Fibroblast of lung (primary cell): ENCODE results near the gene RCBTB2. TPM values are rescaled to one million over a fixed set of nuclear protein-coding genes. Genes with fewer than 3 reads are reported as not detected.

Source experiments
- DNase-seq, 2 donors: peaks; one replicate each; pipeline versions ENCODE4 v3.0.0 to v3.0.0-alpha.2; 2010; ENCODE audit warnings: low read depth in 2 of 2
- H2AFZ ChIP-seq: 2 replicates; pipeline ENCODE4 v1.5.1; 2012; ENCODE audit warnings: low read length, control low read depth, inconsistent platforms
- H3K27ac ChIP-seq: 2 replicates; pipeline ENCODE4 v1.5.1; 2011; ENCODE audit warnings: low read length, control low read depth; ENCODE audit not compliant: insufficient read depth
- H3K27me3 ChIP-seq: 2 replicates; pipeline ENCODE4 v1.5.1; 2011; ENCODE audit warnings: mild to moderate bottlenecking, low read length; ENCODE audit not compliant: control insufficient read depth, insufficient read depth
- H3K36me3 ChIP-seq: 2 replicates; pipeline ENCODE4 v1.5.1; 2011; ENCODE audit warnings: low read length; ENCODE audit not compliant: control insufficient read depth, insufficient read depth
- H3K4me1 ChIP-seq: 2 replicates; pipeline ENCODE4 v1.5.1; 2011; ENCODE audit warnings: low read length; ENCODE audit not compliant: control insufficient read depth, insufficient read depth; ENCODE audit errors: extremely low read depth
- H3K4me2 ChIP-seq: 2 replicates; pipeline ENCODE4 v1.5.1; 2011; ENCODE audit warnings: low read length, control low read depth; ENCODE audit not compliant: insufficient read depth; ENCODE audit errors: extremely low read depth
- H3K4me3 ChIP-seq, 4 experiments: fragments of 200-600 bp in 1 of 4; sonication (generic) in 1 of 4; replicated peaks in 1 of 4; 2 replicates each; pipeline ENCODE4 v1.5.1; 2011 to 2016; ENCODE audit warnings: low read length in 4 of 4, low read depth in 3 of 4, mild to moderate bottlenecking in 3 of 4, control low read depth in 2 of 4, inconsistent platforms in 1 of 4, mixed read lengths in 1 of 4; ENCODE audit not compliant: insufficient read depth in 1 of 4; ENCODE audit errors: control extremely low read depth in 1 of 4
- H3K79me2 ChIP-seq: 2 replicates; pipeline ENCODE4 v1.5.1; 2012; ENCODE audit warnings: mild to moderate bottlenecking, low read length, inconsistent platforms; ENCODE audit not compliant: control insufficient read depth, insufficient read depth
- H3K9ac ChIP-seq: 2 replicates; pipeline ENCODE4 v1.5.1; 2011; ENCODE audit warnings: mild to moderate bottlenecking, low read length, control low read depth; ENCODE audit not compliant: insufficient read depth
- H3K9me3 ChIP-seq: 2 replicates; pipeline ENCODE4 v1.5.1; 2012; ENCODE audit warnings: low read depth, low read length; ENCODE audit not compliant: control insufficient read depth, insufficient read depth
- H4K20me1 ChIP-seq: 2 replicates; pipeline ENCODE4 v1.5.1; 2011; ENCODE audit warnings: low read length; ENCODE audit not compliant: control insufficient read depth, insufficient read depth; ENCODE audit errors: extremely low read depth
- EZH2 ChIP-seq: IDR thresholded peaks from 2 replicates; pipeline ENCODE4 v1.5.1; 2012; ENCODE audit warnings: low read length, control low read depth, mild to moderate bottlenecking; ENCODE audit errors: missing control alignments
- polyA plus RNA-seq, 2 donors: library from polyadenylated mRNA; depleted of rRNA in 1 of 2; stranded (reverse) in 1 of 2; unstranded in 1 of 2; fragments of >200 nt; gene quantifications; 2 replicates each; pipeline ENCODE4 v1.2.1, GENCODE V29; 2011 to 2012; ENCODE audit warnings: missing spikeins in 1 of 2
- total RNA-seq: library from RNA; depleted of rRNA; stranded (reverse); fragments of >200 nt; gene quantifications from 2 replicates; pipeline ENCODE4 v1.2.1, GENCODE V29; 2014
- TF ChIP-seq, protein P1 (sequence below), 2 donors: IDR thresholded peaks in 1 of 2; conservative IDR thresholded peaks in 1 of 2; 1 replicate in 1 of 2; 2 replicates in 1 of 2; pipeline ENCODE4 v1.5.1; 2011 to 2012; ENCODE audit warnings: low read length in 2 of 2, control low read depth in 1 of 2, inconsistent platforms in 1 of 2, low read depth in 1 of 2, mild to moderate bottlenecking in 1 of 2

Gene RCBTB2
- total and polyA plus RNA-seq, 2 donors (not counting 1 experiment from before 2014, with no cell fraction given), result 8.4 to 9.6 TPM

DNA sequence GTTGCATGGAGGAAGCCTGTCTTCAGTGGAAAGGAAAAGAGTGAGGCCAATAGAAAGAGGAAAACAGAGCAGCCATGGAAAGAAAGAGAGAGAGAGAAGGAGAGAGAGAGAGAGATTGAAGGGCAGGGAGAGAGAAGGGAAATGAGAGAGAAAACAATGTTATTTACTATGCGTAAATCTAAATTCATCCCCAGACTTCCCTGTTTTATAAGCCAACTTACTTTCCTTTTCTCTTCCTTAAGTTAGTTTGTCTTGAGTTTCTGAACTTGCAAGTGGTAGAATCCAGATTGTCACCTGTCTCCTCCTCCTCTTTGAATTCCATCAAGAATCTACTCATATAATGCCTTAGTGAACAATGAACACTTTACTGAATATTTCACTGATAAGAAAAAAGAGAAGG is 16.8 kb upstream of the RCBTB2 start:
- no peaks in the 10 kb centered on the region for H3K9me3 ChIP-seq
- H2AFZ ChIP-seq, result no peak overlapping the region
- H4K20me1 ChIP-seq, result no peaks in the 10 kb centered on the region
- H3K27me3 ChIP-seq, result no peaks in the 10 kb centered on the region
- H3K9ac ChIP-seq, result no peak overlapping the region
- H3K4me1 ChIP-seq, result no peaks in the 10 kb centered on the region
- H3K79me2 ChIP-seq, result no peaks in the 10 kb centered on the region
- H3K36me3 ChIP-seq, result no peaks in the 10 kb centered on the region
- H3K4me2 ChIP-seq, result no peak overlapping the region
- no peak for DNase-seq
- H3K27ac ChIP-seq, result no peak overlapping the region
- TF ChIP-seq EZH2, result no peak
- TF ChIP-seq, protein P1, sequence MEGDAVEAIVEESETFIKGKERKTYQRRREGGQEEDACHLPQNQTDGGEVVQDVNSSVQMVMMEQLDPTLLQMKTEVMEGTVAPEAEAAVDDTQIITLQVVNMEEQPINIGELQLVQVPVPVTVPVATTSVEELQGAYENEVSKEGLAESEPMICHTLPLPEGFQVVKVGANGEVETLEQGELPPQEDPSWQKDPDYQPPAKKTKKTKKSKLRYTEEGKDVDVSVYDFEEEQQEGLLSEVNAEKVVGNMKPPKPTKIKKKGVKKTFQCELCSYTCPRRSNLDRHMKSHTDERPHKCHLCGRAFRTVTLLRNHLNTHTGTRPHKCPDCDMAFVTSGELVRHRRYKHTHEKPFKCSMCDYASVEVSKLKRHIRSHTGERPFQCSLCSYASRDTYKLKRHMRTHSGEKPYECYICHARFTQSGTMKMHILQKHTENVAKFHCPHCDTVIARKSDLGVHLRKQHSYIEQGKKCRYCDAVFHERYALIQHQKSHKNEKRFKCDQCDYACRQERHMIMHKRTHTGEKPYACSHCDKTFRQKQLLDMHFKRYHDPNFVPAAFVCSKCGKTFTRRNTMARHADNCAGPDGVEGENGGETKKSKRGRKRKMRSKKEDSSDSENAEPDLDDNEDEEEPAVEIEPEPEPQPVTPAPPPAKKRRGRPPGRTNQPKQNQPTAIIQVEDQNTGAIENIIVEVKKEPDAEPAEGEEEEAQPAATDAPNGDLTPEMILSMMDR (conservative IDR thresholded peaks at IDR 0.05 in 1 of 2, IDR thresholded peaks at IDR 0.05 in 1 of 2; ENCODE audit: low read depth in 1 of 2, low read length in 2 of 2), result no peak
- H3K4me3 ChIP-seq, result no peak overlapping the region

GRCh38 chr13:48547663-48548092 is 14.8 kb upstream of the RCBTB2 start:
- Histone ChIP-seq H3K4me3 (no peak overlapping the region), H3K27ac (no peak overlapping the region), H4K20me1 (no peaks in the 10 kb centered on the region), H3K9ac (no peak overlapping the region), H3K79me2 (no peaks in the 10 kb centered on the region), H3K4me1 (no peaks in the 10 kb centered on the region), H3K4me2 (no peak overlapping the region), H3K9me3 (no peaks in the 10 kb centered on the region), H3K36me3 (no peaks in the 10 kb centered on the region), H3K27me3 (no peaks in the 10 kb centered on the region), H2AFZ (no peak overlapping the region)
- no peak for DNase-seq
- TF ChIP-seq, protein P1 (conservative IDR thresholded peaks at IDR 0.05 in 1 of 2, IDR thresholded peaks at IDR 0.05 in 1 of 2; ENCODE audit: low read depth in 1 of 2, low read length in 2 of 2), result no peak
- no peak for TF ChIP-seq EZH2

GRCh38 chr13:48545608-48546007 is 12.7 kb upstream of the RCBTB2 start:
- H3K79me2 ChIP-seq, result no peaks in the 10 kb centered on the region
- no peaks in the 10 kb centered on the region for H3K9me3 ChIP-seq
- H3K36me3 ChIP-seq, result no peaks in the 10 kb centered on the region
- DNase-seq, result no peak
- H3K4me3 ChIP-seq, result no peak overlapping the region
- TF ChIP-seq, protein P1 (conservative IDR thresholded peaks at IDR 0.05 in 1 of 2, IDR thresholded peaks at IDR 0.05 in 1 of 2; ENCODE audit: low read depth in 1 of 2, low read length in 2 of 2), result no peak
- no peak for TF ChIP-seq EZH2
- no peaks in the 10 kb centered on the region for H3K4me1 ChIP-seq
- H3K9ac ChIP-seq, result no peak overlapping the region
- no peaks in the 10 kb centered on the region for H3K27me3 ChIP-seq
- no peak overlapping the region for H3K27ac ChIP-seq
- H2AFZ ChIP-seq, result no peak overlapping the region
- no peaks in the 10 kb centered on the region for H4K20me1 ChIP-seq
- no peak overlapping the region for H3K4me2 ChIP-seq
